Measurements from ENCODE around the gene CFAP58.

Gene CFAP58, protein sequence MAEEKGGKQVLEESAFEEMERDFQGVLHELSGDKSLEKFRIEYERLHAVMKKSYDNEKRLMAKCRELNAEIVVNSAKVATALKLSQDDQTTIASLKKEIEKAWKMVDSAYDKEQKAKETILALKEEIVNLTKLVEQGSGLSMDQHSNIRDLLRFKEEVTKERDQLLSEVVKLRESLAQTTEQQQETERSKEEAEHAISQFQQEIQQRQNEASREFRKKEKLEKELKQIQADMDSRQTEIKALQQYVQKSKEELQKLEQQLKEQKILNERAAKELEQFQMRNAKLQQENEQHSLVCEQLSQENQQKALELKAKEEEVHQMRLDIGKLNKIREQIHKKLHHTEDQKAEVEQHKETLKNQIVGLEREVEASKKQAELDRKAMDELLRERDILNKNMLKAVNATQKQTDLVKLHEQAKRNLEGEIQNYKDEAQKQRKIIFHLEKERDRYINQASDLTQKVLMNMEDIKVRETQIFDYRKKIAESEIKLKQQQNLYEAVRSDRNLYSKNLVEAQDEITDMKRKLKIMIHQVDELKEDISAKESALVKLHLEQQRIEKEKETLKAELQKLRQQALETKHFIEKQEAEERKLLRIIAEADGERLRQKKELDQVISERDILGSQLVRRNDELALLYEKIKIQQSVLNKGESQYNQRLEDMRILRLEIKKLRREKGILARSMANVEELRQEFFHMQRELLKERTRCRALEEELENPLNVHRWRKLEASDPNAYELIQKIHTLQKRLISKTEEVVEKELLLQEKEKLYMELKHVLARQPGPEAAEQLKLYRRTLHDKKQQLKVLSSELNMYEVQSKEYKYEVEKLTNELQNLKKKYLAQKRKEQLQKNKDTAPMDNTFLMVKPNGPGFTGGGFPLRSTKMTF

DNA sequence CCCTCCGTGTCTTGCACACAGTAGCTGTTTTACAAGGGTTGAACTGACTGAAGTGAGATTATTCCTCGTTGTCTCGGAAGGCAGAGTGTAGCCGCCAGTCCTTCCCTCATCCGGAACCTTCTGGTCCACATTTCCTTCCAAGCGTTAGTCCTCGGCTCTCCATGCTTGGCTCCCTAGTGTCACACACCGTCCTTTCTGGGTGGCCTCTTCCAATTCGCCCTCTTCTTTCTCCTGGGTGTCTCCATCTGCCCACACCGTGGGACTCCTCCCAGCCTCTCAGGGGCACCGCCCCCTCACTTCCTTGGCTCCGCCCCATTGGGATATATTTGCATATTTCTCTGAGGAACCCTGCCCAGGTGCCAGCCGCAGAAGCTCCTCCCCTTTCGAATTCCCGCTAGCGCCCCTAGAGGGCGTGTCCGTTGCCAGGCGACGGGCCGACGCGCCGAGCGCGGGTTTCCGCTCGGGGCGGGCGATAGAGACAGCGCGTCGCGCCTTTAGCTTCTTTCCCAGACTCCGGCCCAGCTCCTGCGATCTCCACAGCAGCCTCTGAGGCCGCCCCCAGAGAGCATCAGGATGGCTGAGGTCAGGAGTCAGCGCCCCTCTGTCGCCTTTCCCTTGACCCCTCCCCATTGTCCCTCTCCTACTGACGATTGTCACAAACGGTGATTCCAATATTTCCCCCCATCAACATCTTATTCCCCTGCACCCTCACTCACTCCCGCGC, at the start of gene CFAP58:
Gene CFAP58, plus strand, starts transcription at position 509 of the 724 bp plus-strand sequence. Its CDS starts 65 bp downstream, at position 574.
- peak; percentile 41 to 49 for DNase-seq

DNA sequence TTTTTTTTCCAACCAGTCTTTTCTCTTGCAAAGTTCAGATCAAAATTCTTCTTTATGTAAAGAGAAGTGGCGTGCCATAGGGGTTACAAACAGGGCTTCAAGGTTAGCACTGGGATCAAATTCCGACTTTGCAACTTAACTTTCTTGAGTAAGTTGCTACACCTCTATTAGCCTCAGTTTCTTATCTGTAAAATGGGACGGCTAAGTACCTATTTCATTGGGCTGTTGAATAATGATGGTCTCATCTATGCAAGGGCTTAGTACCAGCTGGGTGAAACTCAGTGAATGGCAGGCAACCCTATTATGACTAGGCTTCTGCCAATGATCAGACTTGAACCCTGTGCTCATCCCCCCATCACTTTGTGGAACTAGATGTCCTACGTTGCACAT, 49.3 kb upstream of the CFAP58 start:
- DNase-seq: no peak

DNA sequence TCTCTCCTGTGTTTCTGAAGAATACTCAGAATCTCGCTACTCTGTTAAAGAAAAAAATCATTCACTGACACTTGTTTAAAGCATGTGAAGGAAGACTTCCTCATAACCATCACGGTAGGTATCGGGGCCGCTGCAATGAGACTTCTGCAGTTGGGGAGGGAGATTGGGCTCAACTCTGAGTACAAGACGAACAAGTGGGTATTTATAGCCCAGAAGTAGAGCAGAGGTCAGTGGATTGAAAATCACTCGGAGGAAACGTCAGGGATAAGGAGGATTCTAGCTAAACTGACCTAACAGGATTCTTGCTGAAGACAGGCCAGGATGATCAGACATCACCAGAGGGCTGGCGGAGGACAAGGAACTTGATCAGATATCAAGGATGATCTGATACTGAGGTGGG, 48.7 kb upstream of the CFAP58 start:
- DNase-seq: no peak

DNA sequence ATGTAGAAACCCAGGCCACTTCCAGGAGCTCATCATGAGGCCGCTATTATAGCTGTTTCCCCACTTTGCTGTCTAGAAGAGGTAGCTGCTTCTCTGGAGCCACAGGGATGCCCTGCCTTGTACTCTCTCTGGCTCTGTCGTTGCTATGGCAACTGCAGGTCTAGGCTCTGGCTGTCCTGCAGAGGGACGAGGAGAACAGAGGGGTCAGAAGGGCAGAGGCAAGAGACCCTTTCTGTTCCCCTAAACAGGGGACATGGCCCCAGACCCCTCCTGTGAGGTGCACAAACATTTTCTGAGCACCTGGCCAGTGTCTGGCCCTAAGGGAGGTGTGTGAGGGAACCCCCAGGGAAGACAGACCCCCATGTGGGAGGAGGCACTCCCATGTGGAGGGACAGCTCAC, 46.7 kb upstream of the CFAP58 start:
- DNase-seq: no peak

DNA sequence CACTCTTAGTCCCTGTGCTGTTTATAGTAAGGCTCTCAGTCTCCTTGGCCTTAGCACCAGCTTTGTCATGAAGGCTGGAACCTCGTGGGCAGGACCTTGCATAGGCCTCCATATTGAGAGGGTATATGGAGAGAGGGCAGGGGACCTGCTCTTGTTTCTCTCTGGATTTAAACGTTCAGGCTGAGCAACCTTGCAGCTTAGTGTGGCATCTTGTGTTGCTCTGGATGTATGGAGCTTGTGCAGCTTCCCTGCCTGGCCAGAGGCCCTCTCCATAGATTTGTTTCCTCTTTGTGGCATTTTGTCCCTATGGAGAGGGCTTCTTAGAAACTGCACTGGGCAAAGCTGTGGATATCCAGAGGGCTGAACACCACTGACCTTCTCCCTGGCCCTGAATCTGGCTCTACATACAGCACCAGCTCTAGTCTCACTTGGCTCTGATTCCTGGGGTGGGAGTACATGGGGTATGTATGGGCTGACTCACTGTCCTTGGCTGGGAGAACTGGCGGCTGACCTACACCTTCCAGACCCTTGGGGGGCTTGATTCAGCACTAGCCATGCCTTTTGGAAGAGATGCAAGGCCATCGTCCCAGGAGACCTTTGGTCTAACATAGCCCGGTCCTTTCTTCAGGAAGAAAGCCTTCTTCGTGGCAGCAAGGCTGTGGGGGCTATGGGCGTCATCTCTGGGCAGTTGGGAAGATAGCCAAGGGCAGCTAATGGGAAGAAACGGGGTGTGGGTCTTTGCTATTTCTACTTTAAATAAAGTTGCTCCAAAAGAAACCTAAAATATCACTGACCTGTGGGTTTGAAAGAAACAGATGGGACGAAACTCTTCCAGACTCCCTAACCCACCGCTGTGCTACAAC, 45.8 kb upstream of the CFAP58 start:
- no peak for DNase-seq

DNA sequence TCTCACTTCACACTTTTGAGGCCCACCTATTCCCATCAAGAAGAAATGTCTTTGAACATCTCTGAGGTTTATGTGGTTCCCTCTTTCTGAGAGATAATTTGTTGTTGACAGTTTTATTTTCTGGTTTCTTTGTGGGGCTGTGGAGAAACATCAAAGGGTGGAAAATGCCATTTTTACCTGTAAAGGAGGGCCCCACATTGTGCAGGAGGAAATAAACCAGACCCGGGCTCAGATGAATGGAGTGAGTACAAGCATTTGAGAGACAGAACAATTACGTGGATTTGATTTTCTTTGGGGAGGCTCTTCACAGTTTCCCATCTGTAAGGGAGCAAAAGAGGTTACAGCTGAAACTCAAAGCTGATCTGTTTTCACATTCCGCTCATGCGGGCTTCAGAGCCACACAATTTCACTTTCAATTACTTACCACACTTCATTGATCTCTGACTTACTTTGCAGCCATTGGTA, 45.2 kb upstream of the CFAP58 start:
- DNase-seq: no peak

DNA sequence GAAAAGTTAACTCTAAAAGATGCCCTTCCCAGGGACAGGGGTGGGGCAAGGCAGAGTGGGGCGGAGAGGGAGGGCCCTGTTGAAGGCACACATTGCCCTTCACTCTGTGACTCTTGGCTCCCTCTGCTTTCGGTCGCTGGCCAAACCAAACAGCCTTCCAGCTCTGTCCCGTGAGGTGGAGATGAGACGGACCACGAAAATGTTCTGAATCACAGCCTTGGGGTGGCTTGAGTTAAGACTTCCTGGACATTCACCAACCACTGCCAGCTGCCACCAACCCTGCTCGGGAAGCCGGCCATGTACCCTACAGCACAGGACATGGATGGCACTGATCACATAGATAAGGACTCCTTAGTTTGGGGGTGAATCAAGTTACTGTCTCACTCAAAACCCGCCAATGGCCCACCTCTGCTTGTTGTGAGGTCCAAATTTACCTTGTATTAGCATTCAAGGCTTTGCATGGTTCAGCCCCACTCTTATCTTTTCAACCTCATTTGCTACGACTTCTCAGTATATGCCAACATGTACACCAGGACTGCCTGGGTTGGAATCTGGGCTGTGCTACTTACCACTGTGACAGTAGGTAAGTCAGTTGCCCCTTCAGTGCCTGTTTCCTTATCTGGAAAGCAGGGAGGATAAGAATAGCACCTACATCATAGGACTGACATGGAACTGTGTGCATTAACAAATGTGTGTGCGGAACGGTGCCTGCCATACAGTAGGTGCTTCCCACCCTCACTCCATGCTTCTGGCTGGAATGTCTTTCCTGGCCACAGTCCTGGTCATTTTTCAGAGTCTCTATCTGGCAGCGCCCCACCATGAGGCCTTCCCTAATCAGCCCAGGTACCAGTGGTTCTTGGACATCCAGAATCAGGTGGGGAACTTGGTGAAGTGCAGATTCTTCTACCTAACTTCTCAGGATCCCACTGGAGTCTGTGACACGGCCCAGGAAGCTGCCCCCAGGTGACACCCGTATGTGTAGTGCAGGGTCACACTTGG, 43.4 kb upstream of the CFAP58 start:
- DNase-seq: no peak

DNA sequence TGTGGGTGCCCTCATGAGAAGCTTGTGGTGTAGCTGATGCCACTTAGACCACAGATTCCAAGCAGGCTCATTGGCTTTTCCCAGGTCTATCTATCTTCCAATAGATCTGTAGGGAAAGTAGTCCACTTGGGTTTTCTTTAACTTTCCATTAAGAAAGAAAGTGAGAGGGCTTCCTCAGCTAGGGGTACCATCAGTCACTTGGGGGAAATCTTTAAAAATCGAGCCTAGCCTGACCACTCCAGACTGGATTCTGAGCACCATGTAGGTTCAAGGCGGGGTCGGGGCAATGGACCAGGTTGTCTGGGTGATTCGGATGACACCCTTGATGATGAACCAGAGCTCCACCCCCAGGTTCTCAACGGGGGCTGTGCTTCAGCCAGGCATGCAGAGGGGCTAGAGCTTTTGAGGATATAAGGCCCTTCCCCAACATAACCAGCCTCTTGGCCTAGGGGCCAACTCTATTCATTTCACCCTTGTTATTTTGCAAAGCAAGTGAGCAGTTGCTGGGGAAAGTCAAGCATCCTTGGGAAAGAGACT, 42.4 kb upstream of the CFAP58 start:
- DNase-seq: no peak

DNA sequence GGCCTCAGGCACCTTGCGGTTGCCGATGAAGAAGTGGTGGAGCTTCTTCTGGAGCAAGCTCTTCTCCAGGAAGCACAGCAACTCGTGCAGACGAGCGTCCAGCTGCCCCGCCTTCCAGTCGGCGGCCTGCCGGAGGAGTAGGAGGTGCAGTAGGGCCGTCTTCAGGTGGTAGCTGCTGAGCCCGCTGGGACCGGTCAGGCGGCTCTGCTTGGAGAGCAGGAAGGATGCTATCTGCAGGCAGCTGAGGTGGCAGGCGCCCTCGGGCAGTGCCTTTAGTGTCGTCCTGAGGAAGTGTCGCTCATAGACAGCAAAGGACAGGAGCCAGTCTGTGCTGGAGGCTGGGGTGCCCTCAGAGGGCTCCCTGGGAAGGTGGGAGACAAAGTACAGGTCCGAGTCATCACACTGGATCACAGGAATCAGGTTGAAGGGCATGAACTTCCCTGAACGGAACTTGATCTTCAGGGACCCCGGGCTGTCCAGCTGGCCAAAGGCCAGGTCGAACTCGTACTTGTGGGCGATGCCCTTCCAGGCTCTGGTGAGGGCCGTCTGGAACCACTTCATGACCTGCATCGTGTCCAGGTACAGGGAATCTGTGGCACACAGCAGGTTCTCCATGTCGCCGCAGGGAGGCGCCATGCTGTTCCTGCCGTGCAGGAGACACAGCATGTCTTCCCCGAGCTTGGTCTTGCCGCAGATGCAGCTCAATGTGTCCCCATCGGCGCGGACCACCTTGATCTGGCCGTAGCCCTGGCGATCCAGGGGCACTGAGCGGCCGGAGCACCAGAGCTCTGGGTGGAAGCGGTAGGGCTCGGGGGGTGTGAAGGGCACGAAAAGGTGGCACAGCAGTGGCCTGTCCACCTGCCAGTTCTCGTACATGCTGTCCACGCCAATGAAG, 38.8 kb upstream of the CFAP58 start:
- no peak for DNase-seq

DNA sequence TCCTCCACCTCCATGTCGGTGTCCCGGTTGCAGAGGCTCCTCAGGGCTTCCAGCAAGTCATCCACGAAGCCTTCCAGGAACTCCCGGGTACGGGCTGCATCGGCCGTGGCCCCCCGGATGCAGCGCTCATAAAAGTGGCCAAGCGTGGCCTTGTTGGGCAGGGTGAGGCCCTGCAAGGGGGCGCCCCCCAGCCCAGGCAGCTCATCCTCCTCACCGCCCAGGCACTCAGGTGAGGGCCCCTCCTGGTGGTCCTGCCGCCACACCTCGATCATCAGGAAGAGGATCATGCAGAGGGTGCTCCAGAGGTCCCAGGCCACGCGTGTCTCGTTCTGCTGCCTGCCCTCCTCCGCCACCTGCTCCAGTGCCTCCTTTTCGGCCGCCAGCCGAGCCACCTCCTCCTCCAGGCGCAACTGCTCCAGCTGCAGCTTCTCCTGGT, 38.1 kb upstream of the CFAP58 start:
- no peak for DNase-seq

DNA sequence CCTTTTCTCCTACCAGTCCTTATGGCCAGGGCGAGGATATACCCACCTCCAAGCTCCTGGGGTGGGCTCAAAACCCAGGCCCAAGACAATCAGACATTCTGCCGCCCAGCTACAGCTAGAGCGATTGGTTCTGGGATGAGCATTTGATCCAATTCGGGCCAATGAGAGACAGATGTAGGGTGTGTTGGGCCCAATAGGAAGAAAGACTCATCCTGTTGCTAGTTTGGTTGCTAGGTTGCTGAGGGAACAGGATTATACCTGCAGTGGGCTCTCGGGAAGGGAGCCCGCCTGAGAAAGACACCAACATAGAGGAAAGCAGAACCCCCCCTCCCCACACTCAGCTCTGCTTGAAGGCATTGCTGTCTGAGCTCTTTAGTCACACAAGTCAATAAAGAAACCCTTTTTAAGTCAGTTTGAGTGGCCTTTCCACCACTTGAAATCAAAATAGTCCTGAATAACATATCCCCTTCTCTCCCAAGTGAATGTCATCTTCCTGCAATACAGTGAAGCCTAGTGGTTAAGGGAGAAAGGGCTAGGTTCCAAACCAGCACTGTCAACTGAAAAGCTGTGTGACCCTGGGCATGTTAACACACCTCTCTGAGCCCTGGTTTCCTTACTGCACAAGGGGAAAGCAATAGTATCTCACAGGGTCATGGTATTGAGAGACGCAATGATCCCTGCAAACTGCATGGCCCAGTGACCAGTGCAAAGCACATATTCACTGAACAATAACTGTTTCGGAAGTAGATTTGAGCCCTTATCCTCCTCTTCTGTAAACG, 37.1 kb upstream of the CFAP58 start:
- no peak for DNase-seq

DNA sequence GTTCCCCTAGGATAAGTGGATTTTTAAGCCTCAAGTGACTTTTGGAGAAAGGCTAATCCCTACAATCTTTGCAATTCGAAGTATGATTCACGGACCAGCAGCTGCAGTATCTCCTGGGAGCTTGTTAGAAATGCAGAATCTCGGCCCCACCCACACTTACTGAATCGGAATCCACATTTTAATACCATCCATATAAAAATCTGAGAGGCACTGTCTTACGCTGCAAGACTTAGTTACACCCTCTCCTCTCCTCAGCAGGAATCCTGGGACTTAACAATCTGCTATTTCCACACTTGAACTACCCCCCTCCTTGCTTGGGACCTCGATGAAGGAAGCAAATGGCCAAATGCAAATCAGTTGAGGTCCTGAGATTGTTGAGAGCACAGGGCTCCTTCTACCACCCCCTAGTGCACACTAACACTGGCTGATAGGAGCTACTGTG, 36.3 kb upstream of the CFAP58 start:
- DNase-seq: no peak

DNA sequence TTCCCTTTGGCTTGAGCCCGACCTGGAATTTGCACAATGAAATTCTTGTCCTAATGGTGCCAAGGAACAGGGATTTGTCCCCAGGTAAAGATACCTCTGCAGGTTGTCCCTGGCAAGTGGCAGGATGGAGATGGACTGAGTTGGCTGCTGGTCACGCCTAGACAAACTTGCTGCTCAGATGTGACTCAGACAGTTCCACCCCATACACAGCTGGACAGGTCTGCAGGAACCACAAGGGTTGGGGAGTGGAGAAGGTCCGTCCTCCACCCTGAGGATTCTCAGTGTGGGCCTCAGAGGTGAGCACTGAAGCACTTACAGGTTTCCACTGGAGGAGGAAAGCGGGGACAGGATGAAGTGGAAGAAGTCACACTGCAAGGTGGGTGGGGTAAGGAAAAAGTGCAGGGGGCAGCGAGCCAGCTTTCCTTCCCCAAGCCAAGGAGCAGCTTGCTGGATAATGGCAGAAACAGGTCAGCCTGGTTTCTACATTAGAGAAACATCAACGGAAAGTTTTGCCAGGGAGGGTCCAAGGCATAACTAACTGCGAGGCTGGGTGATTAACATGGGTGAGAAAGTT, 35.8 kb upstream of the CFAP58 start:
- no peak for DNase-seq

DNA sequence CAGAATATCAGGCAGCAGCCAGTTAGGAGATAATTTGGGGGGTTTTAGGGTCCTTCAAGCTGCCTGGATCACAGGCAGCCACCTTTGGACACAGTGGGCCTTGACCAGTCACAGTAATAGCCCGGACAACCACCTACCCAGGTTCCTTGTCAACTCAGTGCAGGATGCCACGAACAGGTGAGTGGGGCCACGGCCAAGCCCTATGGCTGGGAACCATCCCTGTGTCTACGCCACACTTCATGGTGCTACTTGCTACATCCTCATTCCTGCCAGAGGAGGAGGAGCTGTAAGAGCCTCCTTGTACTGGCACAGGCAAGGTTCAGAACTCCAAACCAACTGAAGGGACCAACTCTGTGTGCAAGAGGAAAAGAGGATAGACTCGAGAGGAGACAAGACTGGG, 35.3 kb upstream of the CFAP58 start:
- no peak for DNase-seq

DNA sequence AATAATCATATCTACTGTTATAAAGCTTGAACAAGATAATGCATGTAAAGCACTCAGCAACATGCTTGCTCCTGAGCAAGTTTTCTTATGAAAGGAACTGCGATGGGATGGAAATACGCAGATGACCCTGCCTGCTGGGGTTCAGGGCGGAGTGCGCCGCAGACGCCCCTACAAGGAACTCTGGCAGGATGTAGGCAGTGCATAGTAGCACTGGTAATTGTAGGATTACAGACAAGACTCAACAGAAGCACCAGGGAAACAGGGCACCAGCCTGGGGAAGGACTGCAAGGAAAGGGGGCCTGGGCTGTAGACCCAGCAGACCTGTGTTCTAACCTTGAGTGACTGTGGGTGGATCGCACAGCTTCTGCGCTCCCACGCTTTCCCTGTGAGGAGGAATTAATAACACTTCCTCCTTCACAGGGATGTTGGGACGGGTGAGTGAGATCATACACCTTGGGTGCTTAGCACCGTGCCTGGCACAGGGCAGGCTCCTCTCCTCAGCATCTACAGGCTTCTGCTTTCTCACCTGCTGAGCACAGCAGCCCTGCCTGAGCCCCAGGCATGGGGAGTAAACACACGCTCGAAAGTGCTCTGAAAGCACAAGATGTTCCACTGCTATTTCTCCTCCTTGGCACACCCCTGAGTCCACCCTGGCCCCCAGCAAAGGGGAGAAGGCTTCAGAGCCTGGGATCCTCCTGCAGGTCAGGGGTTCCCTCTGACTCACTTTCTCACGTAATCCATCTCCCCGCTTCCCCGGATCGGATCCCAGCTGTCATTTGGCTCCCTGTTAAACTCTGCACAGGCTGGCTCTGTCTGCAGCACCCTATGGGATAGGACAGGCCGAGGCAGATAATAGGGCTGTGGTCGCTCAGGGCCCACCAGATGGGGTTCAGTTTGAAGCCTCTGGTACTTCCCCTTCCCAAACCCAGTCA, 34.6 kb upstream of the CFAP58 start:
- DNase-seq: no peak

DNA sequence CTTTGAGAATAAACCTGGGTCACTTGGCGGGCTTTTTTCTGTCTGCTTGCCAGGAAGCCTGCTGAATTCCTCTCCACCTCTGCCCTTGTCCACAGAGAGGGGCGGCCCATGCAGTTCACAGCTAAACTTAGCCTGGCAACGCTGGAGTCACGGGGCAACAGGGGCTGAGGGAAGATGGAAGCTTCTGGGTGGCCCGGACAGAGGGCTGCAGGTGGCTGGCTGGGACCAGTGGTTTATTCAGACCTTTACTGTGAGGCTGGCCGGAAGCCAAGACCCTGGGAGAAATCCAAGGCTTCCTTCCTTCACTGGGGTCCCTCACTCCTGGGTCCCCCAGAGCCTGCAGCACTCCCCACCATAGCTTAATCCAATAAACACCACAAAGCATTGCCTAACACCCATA, 32.4 kb upstream of the CFAP58 start:
- no peak for DNase-seq
